IPS-NIHi7 (cell line): ENCODE data around the gene LRP5.
"Not testable (repeated sequence)": the region's sequence is repeated elsewhere in the genome, so short reads cannot be mapped to it uniquely, and the experiment has no call there.

Source experiments
- DNase-seq: peaks from one replicate; pipeline ENCODE4 v3.0.0; 2012; ENCODE audit warnings: mixed read lengths; ENCODE audit errors: extremely low spot score

LRP5 gene

DNA sequence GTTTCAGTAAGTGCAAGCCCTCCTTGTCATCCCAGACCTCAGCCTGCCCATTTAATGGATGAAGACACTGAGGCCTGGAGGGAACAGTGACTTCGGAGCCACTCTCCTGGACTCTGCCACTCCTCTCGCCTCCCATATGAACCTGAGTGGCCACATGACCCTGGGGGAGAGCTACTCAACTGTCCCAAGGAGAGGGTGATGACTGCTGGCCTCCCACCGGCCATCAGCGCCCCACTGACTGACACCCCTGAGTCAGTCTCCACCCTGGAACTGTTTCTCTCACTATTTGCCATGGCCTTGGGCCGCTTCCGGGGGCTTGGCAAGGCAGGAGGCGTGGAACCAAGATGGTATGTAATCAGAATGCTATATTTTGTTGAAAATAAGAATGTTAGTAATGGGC is 17.1 kb downstream of the LRP5 start:
- no peak for DNase-seq

DNA sequence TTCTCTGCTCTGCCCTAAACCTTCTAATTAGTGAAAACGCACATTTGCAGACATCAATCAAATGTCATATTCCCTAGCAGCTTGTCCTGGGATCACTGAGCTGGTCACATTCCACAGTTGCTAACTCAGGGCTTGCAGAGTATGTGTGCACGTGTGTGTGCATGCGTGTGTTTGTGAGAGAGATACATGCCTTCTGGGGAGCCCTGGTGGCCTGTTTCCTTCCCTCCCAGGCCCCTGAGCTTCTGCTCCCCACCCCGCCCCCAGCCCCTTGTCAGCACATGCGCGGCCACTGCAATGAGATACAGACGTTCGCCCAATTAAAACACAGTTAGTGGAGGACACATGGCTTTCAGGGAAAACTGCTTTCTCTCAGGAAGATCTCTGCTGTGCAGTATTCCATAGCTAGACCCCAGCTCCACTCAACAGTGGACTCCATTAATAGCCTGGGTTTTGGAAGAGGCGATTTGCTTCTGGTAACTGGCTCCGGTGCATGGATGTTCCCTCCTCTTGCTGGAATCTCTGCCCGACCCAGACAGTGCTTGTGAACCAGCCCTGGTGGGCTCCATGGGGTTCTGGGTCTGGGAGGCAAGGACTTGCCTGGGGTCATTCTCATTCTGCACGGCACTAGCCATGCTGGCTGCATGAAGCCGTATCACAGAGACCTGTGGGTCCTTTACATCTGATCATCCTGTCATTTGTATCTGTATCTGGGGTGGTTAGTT is 17.7 kb downstream of the LRP5 start:
- no peak for DNase-seq

DNA sequence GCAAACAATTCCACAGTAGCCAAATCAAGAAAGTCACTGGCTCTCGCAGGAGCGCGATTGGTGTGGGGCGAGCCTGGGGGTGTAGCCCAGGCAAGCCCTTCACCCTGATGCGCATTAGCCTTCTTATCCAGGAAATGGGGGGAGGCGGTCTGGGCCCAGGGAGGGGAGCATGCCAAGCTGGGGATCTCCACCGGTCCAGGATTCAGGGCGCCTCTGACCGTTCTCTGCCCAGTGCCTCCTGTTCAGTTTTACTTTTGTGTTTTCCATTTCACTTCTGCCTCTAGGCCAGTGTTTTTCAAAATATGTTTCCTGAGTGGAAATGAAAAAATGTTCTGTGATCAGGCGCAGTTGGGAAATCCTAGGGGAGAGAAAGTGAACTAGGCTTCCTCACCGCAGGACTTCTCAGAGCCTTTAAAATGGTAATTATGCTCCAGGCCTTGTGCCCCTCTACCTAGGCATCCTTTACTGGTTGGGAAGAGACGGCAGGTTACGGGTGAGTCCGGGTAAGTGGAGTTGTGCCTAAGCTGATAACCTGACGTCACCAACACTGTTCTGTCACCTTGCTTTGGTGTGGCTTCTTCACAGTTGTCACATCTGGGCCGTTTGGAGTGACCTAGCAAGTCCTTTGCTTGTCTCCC is 18.4 kb downstream of the LRP5 start:
- DNase-seq, result no peak

DNA sequence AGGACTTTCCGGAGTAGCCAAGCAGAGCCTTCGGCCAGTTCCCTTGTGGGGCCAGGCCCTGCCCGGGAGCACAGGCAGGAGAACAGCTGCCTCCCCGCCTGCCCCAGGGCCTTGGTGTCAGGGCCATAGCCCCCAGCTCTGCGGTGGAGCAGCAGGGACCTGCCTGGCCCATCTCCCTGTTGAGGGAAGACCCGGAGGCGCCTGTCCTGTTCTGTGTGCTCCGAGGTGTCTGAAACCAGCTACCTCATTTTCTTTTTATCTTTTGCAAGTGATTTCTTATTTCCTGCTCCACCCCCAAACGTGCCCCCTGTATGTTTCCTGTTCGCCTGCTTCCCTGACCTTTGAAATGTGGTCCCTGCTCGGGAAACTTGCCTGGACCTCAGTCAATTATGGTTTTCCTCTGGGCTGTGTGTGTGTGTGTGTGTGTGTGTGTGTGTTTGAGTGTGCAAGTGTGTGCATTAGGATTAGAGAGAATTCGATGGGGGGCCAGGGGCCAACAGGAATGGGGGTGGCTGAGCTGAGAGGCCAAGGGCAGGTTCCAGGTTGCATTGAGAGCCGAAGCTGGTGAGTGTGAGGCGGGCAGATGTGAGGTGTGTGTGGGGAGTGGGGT is 19.1 kb downstream of the LRP5 start:
- DNase-seq, result no peak

DNA sequence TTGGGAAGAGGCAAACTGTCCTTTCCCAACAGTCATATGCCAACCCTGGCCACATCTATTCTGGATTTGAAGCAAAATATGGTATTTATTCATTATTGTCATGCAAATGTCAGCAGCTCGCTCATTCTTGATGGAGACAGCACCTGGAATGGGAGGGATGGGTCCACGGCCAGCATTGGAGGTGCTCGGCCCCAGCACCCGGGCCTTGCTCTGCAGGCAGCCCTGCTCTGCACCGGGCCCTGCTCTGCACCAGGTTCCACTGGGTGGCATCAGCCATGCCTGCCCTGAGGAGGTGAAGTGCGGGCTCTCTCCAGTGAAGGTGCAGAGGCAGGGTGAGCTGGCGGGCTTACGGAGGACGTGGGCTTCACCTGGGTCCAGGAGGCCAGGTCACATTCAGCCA is 19.8 kb downstream of the LRP5 start:
- DNase-seq, result no peak

DNA sequence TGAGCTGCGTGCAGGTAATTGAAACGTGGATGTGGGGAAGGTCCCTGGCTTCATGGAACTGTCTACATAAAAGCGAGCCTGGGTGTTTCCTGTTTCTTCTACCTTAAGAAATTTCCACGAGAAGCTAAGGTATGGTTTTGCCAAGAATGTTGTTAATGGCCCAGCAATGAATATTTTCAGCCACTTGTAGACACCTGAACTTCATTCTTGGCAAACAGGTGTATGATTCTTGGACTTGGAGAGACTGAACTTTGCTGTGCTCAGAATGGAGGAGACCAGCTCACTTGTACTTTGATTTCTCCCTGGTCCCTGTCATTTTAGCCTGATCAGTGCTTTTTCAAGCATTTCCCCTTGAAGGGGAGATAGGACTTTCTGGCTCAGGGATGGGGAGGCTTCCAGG is 20.8 kb downstream of the LRP5 start:
- DNase-seq, result no peak

DNA sequence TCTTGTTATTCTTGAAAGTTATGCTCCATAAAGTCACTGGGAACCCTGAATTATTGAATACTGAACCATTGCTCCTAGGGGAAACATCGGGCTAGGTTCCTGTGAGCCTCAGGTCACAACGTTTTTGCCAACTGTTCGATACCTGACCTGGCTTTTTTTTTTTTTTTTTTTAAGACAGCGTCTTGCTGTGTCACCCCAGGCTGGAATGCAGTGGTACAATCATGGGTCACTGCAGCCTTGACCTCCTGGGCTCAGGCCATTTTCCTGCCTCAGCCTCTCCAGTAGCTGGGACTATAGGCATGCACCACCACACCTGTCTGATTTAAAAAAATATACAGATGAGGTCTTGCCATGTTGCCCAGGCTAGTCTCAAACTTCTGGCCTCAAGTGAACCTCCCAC is 22.5 kb downstream of the LRP5 start:
- no peak for DNase-seq

DNA sequence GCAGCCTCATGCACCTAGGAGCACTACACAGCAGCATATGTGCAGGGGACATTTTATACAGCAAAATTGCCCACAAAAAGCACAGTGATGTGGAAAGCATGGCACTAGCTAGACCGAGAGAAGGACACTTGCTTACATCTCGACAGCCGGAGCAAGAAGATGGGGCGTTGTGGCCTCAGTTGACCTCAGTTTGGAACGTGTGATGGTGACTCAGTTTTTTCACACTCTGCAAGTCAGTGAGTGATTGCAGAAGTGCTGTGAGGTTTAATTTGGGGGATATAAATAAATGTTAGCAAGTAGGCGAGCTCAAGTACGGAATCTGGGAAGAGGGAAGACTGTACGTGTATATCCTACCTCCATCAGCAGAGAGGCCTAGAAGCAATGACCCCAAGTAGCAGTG is 23.3 kb downstream of the LRP5 start:
- DNase-seq, result no peak

DNA sequence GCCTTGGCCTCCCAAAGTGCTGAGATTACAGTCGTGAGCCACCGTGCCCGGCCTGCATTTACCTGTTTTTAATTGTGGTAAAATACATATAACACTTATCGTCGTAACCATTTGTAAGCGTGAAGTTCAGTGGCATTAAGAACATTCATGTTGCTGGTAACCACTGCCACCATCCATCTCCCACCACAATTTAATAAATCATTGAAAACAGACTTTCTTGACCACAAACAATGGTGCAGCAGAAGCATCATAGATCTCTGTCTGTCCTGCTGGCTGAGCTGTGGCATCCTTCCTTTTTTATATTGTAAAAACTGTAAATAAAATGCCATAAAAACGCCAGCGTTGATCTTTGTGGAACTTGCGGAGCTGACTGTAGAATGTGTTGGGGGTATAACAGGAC is 24.3 kb downstream of the LRP5 start:
- no peak for DNase-seq

DNA sequence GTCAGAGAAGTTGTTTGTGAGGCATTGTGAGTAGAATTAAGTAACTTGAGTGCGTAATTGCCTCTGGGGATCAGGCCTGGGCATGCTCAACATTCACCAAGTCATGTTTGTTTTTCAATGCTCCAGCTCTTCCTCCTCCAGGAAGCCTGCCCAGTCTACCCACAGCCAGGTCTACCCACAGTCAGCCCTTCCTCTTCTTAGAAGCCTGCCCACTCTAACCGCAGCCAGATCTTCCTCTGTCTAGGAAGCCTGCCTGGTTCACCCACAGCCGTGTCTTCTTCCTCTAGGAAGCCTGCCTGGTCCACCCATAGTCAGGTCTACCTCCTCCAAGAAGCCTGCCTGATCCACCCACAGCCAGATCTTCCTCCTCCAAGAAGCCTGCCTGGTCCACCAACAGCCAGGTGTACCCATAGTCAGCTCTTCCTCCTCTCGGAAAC is 25.0 kb downstream of the LRP5 start:
- DNase-seq, result no peak

DNA sequence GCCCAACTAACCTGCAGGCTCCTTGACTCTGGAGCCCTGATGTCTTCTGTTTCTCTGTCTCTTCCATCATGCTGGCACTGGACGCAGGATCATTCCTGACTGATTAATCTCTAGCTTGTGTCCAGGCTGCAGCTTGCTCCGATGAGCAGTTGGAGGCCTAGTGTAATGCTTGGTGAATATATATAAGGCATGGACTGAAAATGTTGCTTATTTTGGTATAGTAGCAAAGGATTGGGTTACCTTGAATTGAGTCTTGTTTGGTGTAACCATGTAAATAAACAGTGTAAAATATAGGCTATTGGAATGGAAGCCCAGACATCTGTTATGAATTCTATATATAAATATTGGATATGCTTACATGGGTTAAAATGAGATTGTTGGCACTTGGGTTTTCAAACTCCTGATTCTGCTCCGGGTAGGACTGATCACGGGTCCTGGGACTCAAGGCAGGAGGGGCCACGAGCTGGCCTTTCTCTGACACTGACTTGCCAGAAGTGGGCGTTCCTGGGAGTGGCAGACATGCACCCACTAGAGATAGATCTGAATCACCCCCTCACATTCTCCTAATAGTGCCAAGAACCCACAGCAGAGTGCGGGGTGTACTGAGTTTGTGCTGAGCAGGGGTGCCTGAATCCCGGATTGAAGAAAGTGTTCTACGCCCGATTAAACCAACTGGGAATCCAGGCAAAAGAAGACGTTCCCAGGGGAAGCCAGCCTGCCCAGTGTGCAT is 25.8 kb downstream of the LRP5 start:
- DNase-seq, result no peak

DNA sequence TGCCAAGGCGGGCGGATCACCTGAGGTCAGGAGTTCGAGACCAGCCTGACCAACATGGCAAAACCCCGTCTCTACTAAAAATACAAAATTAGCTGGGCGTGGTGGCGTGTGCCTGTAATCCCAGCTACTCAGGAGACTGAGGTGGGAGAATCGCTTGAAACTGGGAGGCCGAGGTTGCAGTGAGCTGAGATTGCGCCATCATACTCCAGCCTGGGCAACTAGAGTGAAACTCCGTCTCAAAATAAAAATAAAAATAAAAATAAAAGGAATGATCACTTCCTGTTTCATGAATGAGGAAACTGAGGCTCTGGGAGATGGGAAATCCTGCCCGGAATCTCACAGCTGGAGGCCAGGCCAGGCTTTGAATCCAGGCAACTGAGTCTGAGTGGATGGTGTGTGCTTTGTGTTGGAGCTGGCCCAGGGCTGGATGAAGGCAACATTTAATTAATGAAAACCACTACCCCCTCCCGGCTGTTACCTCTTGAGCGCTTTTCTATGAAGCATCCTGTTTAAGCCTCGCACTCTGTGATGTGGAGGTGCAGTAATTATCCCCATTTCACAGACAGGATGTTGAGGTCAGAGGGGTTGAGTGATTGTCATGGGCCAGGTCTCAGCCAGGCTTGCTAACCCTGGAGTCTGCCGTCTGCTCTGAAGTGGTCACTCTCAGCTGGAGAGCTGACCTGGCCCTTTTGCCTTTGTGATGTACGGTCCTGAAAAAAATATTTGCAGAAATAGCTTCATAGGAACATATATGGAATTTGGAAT is 27.8 kb downstream of the LRP5 start:
- no peak for DNase-seq

DNA sequence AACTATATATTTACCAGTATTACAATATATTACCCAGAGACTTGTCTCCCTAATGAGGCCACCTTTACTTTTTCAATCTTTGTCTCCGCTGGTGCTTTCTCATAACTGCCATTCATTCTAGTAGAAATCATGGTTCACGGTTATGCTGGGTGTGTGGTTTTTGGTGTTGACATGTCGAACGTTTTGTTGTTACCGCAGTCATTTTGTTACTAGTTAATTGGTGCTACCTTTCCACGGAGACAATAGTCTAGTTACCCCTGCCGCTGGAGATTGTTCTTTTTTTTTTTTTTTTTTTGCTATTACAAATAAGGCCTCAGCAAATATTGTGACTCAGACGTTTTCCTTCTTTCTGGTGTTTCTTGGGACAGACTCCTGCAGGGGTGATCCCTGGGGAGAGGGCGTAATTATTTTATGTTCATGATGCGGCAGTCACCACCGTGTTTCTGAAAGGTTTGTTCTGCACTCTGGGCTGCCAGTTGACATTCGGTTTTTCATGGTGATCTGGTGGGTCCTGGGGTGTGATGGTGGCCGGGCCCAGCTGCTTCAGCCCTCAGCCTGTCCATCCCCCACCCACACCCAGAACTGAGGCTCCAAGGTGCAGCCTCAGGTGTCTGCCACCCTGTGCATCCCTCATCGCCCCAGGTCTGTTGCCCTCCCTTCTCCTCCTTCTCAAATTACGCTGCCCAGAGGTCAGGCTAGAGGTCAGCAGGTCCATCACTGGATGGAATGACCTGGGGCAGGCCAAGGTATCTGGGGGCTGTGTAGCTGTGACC is 28.6 kb downstream of the LRP5 start:
- no peak for DNase-seq

DNA sequence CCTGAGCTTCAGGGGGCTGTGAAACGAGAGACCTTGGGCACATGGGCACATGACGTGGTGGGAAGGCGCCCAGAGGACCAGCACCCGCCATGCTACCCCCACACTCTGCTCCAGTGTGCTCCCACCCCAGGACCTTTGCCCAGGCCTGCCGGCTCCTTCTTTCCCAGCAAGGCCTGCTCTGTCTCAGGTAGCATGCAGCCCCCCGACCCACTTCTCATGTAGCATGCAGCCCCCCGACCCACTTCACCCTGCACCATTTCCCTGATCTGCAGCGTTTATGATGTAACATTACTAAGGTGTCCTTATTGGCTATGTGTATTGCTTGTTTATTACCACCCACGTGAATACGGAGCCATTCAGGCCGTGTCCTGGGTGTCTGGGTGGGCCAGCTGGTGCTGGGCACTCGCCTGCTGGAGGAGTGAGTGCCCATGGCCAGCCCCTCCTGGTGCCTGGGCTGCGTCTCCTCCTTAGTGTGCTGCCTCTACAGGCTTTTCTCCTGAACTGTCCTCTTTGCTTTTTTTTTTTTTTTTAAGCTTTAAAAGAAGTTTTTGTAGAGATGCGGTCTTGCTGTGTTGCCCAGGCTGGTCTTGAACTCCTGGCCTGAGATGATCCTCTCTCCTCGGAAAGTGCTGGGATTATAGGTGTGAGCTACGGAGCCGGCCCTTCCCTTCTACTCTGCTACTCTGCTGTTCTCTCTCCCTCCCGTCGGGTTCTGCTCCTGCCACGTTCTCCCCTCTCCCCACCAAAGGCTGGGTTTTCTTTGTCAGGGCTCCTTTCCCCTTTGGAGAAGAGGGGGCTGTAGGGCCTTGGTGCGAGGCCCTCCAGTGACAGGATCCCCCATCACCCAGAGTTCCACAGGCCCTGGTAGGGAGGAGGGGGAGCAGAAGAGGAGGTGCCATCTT is 29.4 kb downstream of the LRP5 start:
- DNase-seq, result no peak

DNA sequence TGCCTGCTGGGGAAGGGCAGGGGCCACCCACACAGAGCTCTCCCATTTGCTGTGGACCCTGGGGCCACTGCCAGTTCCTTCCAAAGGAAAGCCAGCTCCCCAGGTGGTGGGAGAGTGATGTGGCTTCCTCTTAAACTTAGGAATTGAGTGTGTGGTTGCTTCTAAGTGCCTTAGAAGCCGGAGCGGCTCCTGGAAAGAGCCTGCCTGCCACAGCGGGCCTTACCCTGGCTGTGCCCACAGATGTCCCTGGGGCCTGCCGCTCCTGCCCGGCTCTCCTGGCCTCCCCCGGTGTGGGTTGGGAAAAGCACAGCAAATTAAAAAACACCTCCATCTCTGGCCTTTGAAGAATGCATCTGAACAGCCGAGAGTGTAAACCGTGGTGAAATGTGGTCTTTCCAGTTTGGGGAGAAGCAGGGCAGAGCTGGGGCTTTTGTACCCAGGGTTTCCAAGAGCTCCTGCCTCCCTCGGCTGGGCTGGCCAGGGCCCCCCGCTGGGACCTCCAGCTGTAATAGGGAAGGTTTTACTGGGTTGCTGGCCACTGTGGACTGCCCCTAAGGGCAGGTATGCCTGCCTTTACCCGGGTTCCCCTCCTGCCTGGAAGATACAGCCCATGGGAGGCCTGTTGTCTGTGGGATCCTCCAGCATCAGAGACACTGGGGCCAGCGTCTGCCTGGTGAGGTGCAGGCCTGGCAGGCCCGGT is 30.2 kb downstream of the LRP5 start:
- DNase-seq, result peak; percentile 75

DNA sequence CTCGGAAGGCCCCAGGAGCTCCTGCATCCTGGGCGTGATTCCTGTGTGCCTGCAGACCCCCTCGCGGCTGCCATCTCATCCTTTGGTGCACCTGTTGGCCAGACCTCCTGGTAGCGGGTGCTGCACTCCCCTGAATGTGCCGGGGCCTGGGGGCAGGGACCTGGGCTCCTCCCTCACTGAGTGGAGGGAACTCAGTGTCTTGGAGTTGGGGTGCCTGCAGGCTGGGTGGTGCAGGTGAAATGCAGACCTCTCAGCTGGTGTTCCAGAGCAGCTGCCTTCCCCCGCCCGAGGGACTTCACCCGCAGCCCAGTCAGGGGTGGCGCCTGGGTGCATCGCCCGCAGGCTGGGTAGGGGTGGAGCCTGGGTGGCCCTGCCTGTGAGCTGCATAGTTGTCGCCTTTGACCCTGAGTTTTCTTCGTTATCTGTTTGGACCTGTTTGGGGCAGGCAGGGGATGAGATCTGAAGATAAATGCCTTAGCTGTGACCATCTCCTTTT is 31.4 kb downstream of the LRP5 start:
- no peak for DNase-seq

DNA sequence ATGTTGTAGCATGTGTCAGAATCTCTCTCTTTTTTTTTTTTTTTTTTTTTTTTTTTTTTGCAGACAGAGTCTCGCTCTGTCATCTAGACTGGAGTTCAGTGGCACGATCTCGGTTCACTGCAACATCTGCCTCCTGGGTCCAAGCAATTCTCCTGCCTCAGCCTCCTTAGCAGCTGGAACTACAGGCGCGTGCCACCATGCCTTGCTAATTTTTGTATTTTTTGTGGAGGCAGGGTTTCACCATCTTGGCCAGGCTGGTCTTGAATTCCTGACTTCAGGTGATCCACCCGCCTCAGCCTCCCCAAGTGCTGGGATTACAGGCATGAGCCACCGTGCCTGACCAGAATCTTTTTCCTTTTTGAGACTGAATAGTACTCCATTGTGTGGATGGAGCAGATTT is 32.4 kb downstream of the LRP5 start:
- DNase-seq, result not testable (repeated sequence)

DNA sequence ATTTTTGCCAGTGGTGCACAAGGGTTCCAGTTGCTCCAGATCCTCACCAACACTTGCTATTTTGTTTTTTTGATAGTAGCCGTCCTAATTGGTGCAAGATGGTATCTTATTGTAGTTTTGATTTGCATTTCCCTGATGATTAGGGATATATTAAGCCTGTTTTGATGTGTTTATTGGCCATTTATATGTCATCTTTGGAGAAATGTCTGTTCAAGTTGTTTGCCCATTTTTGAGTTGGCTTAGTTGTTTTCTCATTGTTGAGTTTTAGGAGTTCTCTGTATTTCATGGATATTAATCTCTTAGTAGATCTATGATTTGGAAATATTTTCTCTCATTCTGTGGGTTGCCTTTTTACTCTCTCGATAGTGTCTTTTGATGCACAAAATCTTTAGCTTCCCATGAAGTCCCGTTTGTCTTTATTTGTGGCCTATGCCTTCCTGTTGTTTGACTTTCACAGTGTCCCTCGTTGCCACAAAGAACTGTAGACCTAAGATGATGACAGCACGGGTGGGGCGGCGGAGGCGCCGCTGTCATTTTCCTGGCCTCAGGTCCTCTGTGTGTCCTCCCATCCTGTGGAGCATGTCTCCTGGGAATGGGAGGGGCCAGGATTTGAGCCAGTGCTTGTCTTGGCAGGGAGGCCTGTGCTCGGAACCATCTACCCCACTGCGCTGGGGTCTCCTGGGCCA is 33.5 kb downstream of the LRP5 start:
- no peak for DNase-seq

DNA sequence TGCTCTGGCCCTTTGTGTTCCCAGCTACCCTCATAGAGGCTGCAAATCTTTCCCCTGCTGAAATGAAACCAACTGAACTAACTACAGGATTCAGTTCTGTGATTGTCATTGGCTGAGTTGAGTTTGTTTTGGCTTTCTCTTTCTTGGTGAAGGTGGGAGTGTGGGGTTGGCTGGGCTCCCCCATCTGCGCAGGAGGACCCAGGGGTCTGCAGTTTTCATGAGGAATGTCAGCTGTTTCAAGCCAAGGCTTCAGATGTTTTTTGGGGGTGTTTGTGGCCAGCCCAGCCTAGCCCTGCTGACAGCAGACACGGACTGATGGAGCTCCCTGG is 34.0 kb downstream of the LRP5 start:
- DNase-seq, result no peak
